ENCODE data around the gene SYNJ1. TPM values are rescaled to one million over a fixed set of nuclear protein-coding genes. Genes with fewer than 3 reads are reported as not detected.
A peak's percentile ranks its signal among the peaks of the same experiment; 100 is the strongest.
"Not testable (repeated sequence)": the region's sequence is repeated elsewhere in the genome, so short reads cannot be mapped to it uniquely, and the experiment has no call there.

SYNJ1 gene
- polyA plus RNA-seq, 1 donor from 2014 or later = 1.4 TPM

- peaks cover 7% of the 10 kb centered on the region for H3K36me3 Mint-ChIP-seq
- H3K9me3 Mint-ChIP-seq = no peaks in the 10 kb centered on the region
- H3K27ac Mint-ChIP-seq = no peak overlapping the region
- H3K4me1 Mint-ChIP-seq = no peaks in the 10 kb centered on the region
- no peaks in the 10 kb centered on the region for H3K27me3 Mint-ChIP-seq
- no peak overlapping the region for H3K4me3 Mint-ChIP-seq
These were observed 37.7 kb downstream of the SYNJ1 start for GRCh38 chr21:32690085-32690484.

- H3K4me1 Mint-ChIP-seq = peaks cover 0 to 2% (median 0%) of the 10 kb centered on the region in 3 donors
- H3K36me3 Mint-ChIP-seq = peaks cover 5% of the 10 kb centered on the region
- no peak overlapping the region for H3K27ac Mint-ChIP-seq
These were observed 40.0 kb downstream of the SYNJ1 start for GRCh38 chr21:32687643-32688345.

GRCh38 chr21:32682696-32683474 is 44.9 kb downstream of the SYNJ1 start:
- Mint-ChIP-seq H3K9me3 (no peaks in the 10 kb centered on the region), H3K27me3 (no peaks in the 10 kb centered on the region), H3K4me3 (no peak overlapping the region), H3K4me1 (peaks cover 0 to 2% (median 0%) of the 10 kb centered on the region in 3 donors), H3K36me3 (peaks cover under 1% of the 10 kb centered on the region), H3K27ac (no peak overlapping the region)

More at GRCh38 chr21:32687643-32688345, 40.0 kb downstream of the SYNJ1 start:
- Mint-ChIP-seq H3K27me3 (no peaks in the 10 kb centered on the region), H3K9me3 (no peaks in the 10 kb centered on the region), H3K4me3 (peak overlapping the region in 1 of 4 donors; percentile 17)

GRCh38 chr21:32674731-32675130 is 53.1 kb downstream of the SYNJ1 start:
- H3K27me3 Mint-ChIP-seq = no peaks in the 10 kb centered on the region
- peaks cover 0 to 1% (median 0%) of the 10 kb centered on the region in 3 donors for H3K4me1 Mint-ChIP-seq
- H3K36me3 Mint-ChIP-seq = peaks cover 10% of the 10 kb centered on the region
- no peak overlapping the region for H3K4me3 Mint-ChIP-seq
- H3K9me3 Mint-ChIP-seq = peaks cover 0 to 1% (median 0%) of the 10 kb centered on the region in 3 donors
- no peak overlapping the region for H3K27ac Mint-ChIP-seq

GRCh38 chr21:32674038-32674437 is 53.8 kb downstream of the SYNJ1 start:
- Mint-ChIP-seq H3K4me1 (peaks cover 0 to 1% (median 0%) of the 10 kb centered on the region in 3 donors), H3K4me3 (no peak overlapping the region), H3K27me3 (no peaks in the 10 kb centered on the region), H3K9me3 (peaks cover 0 to 1% (median 0%) of the 10 kb centered on the region in 3 donors), H3K36me3 (peaks cover 10% of the 10 kb centered on the region), H3K27ac (no peak overlapping the region)

GRCh38 chr21:32666258-32666657 is 61.6 kb downstream of the SYNJ1 start:
- Mint-ChIP-seq H3K4me1 (peaks cover 0 to 1% (median 0%) of the 10 kb centered on the region in 3 donors), H3K27ac (no peak overlapping the region), H3K36me3 (peaks cover 31% of the 10 kb centered on the region), H3K27me3 (no peaks in the 10 kb centered on the region), H3K4me3 (no peak overlapping the region), H3K9me3 (peaks cover 11 to 15% (median 12%) of the 10 kb centered on the region in 3 donors)

GRCh38 chr21:32664095-32664494 is 63.7 kb downstream of the SYNJ1 start:
- not testable (repeated sequence) for H3K27ac Mint-ChIP-seq, H3K27me3 Mint-ChIP-seq, H3K4me3 Mint-ChIP-seq, H3K4me1 Mint-ChIP-seq
- H3K9me3 Mint-ChIP-seq = peaks cover 14 to 15% (median 15%) of the 10 kb centered on the region in 3 donors
- peaks cover 32% of the 10 kb centered on the region for H3K36me3 Mint-ChIP-seq

- not testable (repeated sequence) for H3K4me1 Mint-ChIP-seq, H3K27ac Mint-ChIP-seq, H3K27me3 Mint-ChIP-seq, H3K4me3 Mint-ChIP-seq
- peaks cover 15 to 23% (median 15%) of the 10 kb centered on the region in 3 donors for H3K9me3 Mint-ChIP-seq
- H3K36me3 Mint-ChIP-seq = peaks cover 37% of the 10 kb centered on the region
These were observed 65.8 kb downstream of the SYNJ1 start for GRCh38 chr21:32661981-32662380.

GRCh38 chr21:32661026-32661782 is 66.6 kb downstream of the SYNJ1 start:
- H3K4me1 Mint-ChIP-seq, H3K27ac Mint-ChIP-seq, H3K27me3 Mint-ChIP-seq, H3K4me3 Mint-ChIP-seq: not testable (repeated sequence)
- Mint-ChIP-seq H3K9me3 (peaks cover 15 to 23% (median 15%) of the 10 kb centered on the region in 3 donors), H3K36me3 (peaks cover 45% of the 10 kb centered on the region)

- Mint-ChIP-seq H3K9me3 (peaks cover 5 to 9% (median 9%) of the 10 kb centered on the region in 3 donors), H3K4me1 (peaks cover 0 to 2% (median 0%) of the 10 kb centered on the region in 3 donors), H3K36me3 (peaks cover 20% of the 10 kb centered on the region), H3K27ac (peak overlapping the region in 1 of 3 donors; percentile 44), H3K27me3 (no peaks in the 10 kb centered on the region), H3K4me3 (peak overlapping the region in 1 of 4 donors; percentile 66)
These were observed 69.3 kb downstream of the SYNJ1 start for GRCh38 chr21:32658524-32658923.

GRCh38 chr21:32653326-32653901 is 74.4 kb downstream of the SYNJ1 start:
- Mint-ChIP-seq H3K27ac (no peak overlapping the region), H3K4me3 (no peak overlapping the region), H3K4me1 (no peaks in the 10 kb centered on the region), H3K27me3 (no peaks in the 10 kb centered on the region), H3K36me3 (peaks cover 16% of the 10 kb centered on the region), H3K9me3 (peaks cover 2 to 5% (median 4%) of the 10 kb centered on the region in 3 donors)

- Mint-ChIP-seq H3K4me3 (no peak overlapping the region), H3K9me3 (no peaks in the 10 kb centered on the region), H3K27ac (no peak overlapping the region), H3K27me3 (no peaks in the 10 kb centered on the region), H3K36me3 (peaks cover 7% of the 10 kb centered on the region), H3K4me1 (no peaks in the 10 kb centered on the region)
These were observed 79.6 kb downstream of the SYNJ1 start for GRCh38 chr21:32648165-32648564.

GRCh38 chr21:32645261-32646182 is 82.3 kb downstream of the SYNJ1 start:
- H3K27ac Mint-ChIP-seq = no peak overlapping the region
- no peak overlapping the region for H3K4me3 Mint-ChIP-seq
- no peaks in the 10 kb centered on the region for H3K27me3 Mint-ChIP-seq
- peaks cover 5% of the 10 kb centered on the region for H3K36me3 Mint-ChIP-seq
- H3K9me3 Mint-ChIP-seq = no peaks in the 10 kb centered on the region
- H3K4me1 Mint-ChIP-seq = no peaks in the 10 kb centered on the region
